CD4-positive, alpha-beta T cell treated with Interleukin-10 for 1 hour (primary cell): ENCODE results near the gene CKS1B.

ENCODE experiments used
- DNase-seq: peaks from one replicate; pipeline ENCODE4 v3.0.0-alpha.2; 2020

CKS1B gene

DNA sequence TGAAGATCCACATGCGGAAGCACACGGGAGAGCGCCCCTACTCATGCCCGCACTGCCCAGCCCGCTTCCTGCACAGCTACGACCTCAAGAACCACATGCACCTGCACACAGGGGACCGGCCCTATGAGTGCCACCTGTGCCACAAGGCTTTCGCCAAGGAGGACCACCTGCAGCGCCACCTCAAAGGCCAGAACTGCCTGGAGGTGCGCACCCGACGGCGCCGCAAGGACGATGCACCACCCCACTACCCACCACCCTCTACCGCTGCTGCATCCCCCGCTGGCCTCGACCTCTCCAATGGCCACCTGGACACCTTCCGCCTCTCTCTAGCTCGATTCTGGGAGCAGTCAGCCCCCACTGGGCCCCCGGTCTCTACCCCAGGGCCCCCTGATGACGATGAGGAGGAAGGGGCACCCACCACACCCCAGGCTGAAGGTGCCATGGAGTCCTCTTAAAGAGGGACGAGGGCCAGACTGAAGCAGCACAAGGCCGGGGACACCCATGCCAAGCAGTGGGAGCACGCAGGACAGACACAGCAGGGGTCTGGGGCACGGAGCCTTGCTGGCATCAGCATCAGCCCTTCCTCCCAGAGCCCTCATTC is 41.9 kb downstream of the CKS1B start:
- DNase-seq = no peak

- peak; percentile 90 for DNase-seq
Observed at GRCh38 chr1:155017041-155017945, 42.8 kb downstream of the CKS1B start.

DNA sequence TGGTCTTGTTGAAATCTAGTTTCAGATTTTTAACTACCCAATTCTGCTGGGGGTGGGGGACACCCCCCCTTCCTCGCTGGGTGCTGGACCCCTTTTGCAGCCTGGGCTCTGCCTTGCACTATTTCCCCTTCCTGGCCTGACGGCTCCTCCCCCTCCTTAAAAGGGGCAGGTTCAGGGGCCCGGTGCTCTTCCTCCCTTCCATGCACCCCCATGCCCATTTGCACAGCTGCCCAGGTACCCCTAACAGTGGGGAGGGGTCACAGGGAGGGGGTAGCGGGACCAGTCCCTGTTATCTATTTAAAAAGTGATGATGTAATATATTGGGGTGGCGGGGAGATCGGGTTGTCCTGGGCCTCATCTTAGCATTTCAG is 43.5 kb downstream of the CKS1B start:
- no peak for DNase-seq

- no peak for DNase-seq
Observed at GRCh38 chr1:155018617-155019348, 44.3 kb downstream of the CKS1B start.

DNA sequence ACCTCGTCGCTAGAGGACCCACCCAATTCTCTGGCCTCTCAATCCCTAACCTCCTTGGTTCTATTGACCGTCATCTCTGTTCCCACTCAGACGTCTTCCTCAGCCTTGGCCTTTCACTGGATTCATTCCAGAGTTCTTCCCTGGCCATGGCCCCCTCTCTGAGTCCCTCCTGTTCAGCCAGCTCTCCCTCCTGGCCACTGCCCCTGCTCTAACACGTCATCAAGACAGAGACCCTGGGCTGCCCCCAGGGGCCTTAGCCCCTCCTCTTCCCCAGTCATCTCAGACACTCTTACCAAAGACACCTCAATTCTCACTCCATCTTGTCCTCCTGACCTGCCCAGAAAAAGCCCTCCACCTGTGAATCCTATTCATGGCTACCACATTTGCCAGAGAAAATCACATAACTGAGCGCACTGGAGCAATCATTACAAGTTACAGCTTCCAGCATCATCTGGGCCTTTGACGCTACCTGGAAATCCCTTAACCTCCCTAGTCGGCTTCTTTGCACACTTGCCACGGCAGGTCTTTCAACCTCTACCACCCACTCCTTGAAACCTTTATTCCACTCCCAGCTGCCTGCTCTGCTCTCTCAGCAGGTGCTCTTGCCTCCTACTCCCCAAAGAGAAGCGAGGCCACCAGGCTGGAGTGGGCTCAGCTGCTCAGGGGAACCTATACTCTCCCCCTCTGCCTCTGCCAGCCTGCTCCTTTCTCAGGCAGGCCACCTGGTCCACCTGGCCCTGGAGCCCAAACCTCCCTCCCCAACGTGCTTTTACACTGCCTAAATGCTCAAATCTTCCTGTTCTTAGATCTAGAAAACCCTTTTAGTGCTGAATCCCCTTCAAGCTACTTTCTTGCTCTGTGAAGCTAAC is 45.1 kb downstream of the CKS1B start:
- no peak for DNase-seq

GRCh38 chr1:155022136-155022926 is 47.9 kb downstream of the CKS1B start:
- no peak for DNase-seq

DNA sequence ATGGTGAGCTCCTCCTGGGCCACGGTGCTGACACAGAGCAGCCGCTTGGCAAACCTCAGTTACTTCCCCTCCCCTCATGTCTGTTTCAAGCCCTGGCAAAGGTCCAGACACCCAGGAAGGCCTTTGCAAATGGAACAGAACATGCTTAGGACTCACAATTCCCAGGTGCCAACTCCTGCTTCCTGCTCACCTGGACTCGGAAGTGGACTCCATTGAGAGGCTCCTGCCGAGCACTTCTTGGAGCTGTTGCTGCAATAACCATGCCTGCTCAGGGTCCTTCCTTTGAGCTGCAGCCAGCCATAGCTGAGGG is 48.4 kb downstream of the CKS1B start:
- DNase-seq = no peak

- DNase-seq = no peak
Observed at GRCh38 chr1:155023627-155024026, 49.1 kb downstream of the CKS1B start.

GRCh38 chr1:155024315-155024714 is 49.8 kb downstream of the CKS1B start:
- DNase-seq = no peak

DNA sequence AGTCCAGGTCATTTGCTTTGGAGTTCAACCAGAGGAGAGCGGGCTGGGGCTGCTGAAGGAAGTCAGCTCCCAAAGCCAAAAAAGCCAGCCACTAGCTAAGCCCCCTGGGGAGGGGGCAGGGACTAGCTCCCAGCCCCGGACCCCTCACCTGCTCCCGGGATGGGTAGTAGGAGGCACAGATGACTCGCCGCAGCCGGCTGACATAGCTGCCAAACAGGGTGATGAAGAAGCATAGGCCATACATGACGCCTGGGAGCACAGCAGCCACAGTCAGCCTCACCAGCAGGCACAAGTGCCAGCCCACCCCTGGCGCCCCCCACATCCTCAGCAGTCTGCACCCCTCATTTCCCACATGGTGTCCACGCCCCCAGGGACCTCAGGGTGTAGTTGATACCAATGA is 51.7 kb downstream of the CKS1B start:
- no peak for DNase-seq

- DNase-seq = no peak
Observed at GRCh38 chr1:155026588-155026987, 52.1 kb downstream of the CKS1B start.
